ENCODE measurements around the gene CLPX.

DNA sequence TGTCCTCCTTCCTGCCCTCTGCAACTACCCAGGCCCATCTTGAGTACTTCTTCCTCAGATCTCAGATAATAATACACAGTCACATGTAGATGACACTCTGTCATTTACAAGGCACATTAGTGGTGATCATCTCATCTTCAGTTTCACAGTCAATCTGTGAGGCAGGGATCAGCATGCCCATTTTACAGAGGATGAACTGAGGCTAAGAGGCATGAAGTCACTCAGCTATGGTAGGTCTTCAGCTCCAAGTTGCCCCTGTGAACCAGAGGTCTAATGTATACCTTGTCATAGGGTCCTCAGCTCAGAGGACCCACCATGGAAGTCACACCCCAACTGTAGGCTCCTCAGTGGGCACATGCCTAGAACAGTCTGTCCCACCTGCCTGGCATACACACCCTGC lies 30.4 kb upstream of the CLPX start:
- no peak for TF ChIP-seq POLR2AphosphoS5 (IDR thresholded peaks at IDR 0.05; ENCODE audit: borderline replicate concordance, low read depth, low read length)
- TF ChIP-seq EZH2 (IDR thresholded peaks at IDR 0.05) = no peak
- TF ChIP-seq FOXP2 (optimal IDR thresholded peaks at IDR 0.05; ENCODE audit: control extremely low read depth, extremely low read length, insufficient read depth) = no peak

Measured in SK-N-MC (cell line).